Pulmonary artery endothelial cell (primary cell): ENCODE data around the gene APEH. TPM values are rescaled to one million over a fixed set of nuclear protein-coding genes. Genes with fewer than 3 reads are reported as not detected.
A peak's percentile ranks its signal among the peaks of the same experiment; 100 is the strongest.

ENCODE experiments used
- DNase-seq: peaks from one replicate; pipeline ENCODE4 v3.0.0-alpha.2; 2011; ENCODE audit warnings: low read depth, low spot score
- total RNA-seq: library from RNA; depleted of rRNA; stranded (reverse); fragments of >200 nt; gene quantifications from 2 replicates; pipeline ENCODE4 v1.2.3, GENCODE V29; 2014

APEH gene
- 104 and 128 TPM in 2 replicates for total RNA-seq

DNA sequence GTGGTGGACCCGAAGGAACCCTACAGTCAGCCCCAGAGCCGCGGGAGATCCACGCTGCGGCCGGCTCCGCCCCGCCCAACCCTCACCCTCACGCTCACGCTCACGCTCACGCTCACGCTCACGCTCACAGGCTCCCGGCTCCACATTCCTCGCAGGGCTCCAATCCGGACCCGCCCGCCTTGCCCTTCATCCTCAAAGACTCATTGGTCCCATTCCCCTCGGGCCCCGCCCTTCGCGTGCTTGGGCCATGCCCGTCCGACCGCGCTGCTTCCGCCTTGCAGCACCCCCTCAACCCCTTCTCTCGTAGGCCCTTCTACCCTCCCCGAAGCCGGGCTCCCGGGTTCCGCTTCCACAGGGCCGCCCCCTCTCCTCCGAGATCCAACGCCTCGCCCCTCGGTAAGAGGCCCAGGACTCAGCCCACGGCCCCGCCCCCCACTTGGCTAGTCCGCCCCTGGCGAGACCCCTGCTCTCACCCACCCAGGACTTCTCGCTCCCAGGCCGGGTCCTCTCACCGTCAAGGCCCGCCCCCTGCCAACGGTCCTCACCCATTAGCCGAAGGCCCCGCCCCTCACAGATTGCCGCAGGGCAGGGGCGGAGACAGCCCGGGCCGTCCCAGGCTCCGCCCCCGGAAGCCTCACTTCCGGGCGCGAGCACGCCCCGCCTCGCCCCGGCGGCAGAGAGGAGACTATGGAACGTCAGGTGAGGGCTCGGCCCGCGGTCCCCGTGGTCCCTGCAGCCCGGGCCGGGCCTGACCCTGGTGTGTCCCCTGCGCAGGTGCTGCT lies at the start of gene APEH:
Gene APEH (plus strand): TSS at position 637 of the 782 bp plus-strand sequence. CDS start 51 bp downstream, at position 688.
- peak; percentile 77 for DNase-seq

DNA sequence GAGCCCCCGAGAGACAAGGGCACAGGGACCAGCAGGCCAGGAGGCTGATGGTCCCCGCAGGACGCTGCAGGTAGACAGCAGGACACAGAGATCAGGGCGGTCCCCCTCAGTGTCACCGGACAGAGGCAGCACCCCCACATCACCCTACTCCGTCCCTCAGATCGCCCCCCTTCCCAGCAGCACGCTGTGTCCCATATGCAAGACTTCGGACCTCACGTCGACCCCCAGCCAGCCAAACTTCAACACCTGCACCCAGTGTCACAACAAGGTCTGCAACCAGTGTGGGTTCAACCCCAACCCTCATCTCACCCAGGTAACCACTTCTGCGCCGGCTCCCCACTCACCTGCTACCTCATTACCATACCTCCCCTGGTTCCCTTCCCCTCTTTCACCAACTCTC lies 49.1 kb upstream of the APEH start:
- no peak for DNase-seq

DNA sequence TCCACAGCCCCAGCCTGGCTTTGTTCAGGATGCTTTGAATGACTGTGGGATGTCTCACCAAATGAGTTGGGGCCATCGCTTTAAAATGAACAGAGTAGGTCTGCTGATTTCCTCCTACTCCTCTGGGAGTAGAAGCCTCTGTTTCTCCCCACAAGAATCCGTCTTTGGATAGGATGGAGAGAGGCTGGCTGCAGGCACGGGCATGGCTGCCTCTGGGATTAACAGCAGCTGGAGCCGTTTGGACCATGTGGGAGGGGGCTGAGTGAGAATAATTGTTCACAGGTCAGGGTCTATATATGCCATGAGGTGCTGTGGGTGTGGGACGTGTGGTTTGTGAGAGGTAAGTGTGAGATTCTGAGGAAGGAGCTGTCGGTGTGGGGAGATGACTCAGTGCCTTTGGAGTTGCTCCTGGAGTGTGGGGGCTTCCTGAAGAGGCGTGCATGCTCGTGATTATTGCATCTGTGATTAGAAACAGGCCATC lies 48.0 kb upstream of the APEH start:
- DNase-seq: no peak

DNA sequence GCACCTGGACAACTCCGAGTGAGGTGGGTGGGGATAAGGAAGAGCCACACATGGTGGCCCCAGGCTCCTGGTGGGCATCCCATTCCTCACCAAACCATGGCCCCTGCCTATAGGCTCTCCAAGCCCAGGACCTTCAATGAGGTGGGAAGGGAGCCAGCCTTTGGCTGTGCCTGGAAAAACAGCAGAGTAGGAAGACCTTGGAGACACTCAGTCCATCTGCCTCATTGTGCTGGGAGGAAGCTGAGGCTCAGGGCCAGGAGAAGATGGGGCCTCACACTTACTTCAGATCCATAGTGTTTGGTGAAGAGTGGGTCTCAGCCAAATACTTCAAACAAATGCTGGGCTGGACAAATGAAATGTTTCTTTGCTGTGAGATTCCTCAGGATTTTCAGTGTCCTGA lies 47.4 kb upstream of the APEH start:
- no peak for DNase-seq

DNA sequence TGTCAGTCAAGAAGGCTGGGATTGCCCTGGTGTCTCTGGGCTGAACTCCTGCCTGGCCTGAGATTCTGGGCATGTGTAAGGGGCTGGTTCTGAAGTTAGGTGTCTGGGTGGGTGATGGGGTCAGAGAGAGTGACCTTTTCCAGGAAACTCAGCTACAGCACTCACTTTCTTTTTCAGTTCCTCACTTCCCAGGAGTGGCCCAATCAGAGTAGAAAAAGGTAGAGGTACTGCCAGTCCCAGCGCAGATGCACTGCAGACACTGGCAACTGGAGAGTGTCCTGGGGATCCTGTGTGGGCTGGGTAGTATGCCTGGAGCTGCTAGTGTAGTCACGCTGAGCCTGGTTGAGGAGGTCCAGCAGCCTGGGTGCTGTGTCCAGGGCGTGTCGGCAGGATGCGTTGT lies 46.5 kb upstream of the APEH start:
- DNase-seq: no peak

DNA sequence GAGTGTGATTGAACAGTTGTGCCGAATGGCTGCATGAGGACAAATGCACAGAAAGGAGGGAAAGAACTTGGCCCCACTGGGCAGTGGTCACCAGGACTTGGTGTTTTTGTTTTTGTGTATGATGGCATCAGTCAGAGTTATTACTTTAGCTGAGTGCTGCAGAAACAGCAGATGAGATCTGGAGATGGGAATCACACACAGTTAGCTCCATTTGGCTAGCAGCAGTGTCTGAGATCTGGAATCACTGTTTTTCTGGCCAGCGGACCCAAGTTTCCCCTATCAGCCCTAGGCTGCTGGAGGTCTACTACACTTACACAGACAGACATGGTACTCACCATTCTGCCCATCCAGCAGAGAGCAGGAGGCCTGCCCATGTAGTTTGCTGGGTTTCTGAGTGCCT lies 45.9 kb upstream of the APEH start:
- DNase-seq: no peak

DNA sequence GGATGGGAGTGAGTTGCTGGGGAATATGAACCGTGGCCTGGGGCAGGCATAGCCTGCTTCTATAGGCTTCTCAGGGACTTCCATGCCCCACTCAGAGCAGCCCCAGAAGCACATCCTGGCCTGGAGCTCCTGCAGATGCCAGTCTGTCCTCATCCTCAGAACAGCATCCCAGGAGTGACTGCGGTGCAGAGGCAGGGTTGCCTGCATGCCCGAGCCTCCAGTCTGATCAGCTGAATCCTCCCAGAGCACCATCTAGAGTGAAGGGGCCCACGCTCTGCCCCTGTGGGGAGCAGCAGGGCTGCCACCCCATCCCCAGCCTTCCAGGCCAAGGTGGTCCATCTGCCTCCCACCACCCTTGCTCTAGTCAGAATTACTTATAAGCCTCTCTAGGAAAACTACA lies 44.7 kb upstream of the APEH start:
- DNase-seq: no peak

DNA sequence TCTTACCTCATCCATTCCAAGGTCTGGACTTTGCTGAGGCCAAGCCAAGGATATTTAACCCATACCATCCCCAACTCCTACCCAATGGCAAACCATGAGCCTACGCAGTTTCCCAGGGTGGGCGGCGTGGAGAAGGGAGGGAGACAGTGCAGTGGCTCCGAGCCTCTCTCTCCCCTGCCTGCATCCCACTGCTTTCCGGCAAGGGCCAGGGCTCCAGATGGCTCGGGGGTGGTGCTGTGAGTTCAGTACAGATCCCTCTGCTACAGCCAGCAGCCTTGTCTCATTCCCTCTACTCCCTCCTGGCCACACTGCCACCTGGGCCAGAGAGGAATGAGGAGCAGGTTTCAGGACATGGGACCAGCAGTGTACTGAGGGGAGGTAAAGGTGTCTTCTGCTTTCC lies 44.3 kb upstream of the APEH start:
- no peak for DNase-seq

DNA sequence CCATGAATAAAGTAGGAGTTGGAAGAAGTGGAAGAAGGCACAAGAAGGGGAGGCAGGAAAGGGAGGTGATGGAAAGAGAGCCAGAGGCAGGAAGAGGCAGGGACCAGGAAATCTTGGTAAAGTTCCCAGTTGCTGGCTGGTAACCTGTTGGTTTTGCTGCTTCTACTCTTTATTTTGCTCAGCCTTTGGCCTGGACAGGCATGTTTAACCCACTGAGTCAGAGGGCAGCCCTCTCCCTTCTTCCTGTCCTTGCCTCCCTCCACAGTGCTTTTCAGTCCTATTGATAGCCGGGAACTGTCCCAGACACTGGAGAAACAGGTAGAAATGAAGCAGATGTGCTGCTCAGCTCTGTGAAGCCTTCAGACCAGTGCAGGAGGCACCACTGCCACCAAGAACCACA lies 43.4 kb upstream of the APEH start:
- DNase-seq: no peak

DNA sequence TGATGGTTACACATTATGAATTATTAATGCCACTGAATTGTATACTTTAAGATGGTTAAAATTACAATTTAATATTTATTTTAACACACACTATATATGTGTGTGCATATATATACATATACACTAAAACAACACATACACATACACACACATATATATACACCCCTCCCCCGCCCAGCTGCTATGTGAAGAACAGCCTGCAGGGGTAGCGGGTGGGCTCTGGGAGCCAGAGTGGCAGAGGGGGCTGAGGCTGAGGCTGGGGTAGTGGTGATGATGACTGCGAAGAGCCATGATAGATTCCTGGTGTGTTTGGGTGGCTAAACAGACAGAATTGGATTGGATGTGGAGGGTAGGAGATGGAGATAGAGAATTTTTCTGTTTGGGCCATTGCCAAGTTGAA lies 39.4 kb upstream of the APEH start:
- no peak for DNase-seq

DNA sequence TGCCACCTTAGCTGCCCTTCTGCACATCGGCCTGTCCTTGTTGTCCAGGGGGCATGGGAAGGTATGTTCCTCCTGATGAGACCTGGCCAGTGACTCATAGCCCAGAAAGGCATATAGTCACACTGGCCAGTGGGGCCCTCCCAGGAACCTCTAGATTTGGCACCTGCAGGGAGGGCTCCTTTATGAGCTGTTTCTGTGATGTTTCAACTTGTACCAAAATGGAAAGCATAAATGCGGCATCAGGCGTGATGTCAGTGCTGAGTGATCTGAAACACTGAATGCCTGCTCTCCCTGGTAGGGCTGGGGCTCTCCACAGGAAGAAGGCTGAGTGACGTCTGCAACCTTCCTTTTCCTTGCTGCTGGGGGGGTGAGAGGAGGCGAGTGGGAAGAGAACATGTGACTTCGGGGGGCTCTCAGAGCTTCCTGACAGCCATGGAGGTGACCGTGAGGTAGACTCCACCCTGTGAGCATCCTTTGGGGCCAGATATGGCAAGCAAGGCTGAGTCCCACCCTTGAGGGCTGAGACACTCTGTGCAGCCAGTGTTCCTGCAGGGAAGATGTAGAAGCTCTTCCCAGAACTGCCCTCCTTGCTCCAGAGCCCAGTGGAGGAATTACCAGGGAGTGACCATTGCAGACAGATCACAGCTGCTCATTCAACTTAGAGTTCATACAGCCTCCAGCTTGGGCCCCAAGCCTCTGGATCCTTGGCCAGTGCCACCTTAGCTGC lies 37.1 kb upstream of the APEH start:
- no peak for DNase-seq

DNA sequence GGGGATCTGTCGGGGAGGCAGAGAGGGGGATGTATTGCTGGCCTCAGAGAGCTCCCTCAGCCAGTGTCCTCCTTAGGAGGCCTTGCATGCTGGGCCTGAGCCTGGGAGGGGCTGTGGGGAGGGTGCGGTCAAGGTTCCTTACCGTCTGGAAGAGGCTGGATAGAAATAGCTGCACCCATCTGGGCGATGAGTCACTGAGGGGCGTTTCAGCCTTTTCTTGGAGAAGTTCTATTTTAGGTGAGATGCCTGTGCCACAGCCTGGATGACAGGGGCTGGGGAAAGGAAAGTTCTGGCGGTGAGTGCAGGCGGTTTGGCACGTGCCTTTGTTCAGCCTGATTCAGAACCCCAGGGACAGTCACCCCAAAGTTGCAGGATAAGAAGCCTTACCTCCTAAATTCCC lies 35.7 kb upstream of the APEH start:
- DNase-seq: no peak

DNA sequence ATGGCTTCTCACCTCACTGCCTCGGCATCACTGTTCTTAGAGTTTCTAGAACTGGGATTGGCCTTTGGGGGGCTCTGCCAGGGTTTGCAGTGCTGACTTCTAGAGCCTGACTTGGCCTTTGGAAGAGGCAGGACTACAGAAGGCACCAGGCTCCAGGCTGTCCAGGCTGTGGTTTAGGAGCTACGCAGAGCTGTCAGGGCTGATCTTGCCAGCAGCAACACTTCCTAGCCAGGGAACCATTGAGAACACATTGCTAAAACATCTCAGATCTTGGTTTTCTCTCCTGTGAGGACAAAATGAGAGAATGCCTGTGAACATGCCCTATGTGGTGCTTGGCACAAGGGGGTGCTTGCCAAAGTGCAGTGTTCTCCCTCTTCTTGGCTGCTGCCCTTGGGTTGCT lies 34.6 kb upstream of the APEH start:
- DNase-seq: no peak

DNA sequence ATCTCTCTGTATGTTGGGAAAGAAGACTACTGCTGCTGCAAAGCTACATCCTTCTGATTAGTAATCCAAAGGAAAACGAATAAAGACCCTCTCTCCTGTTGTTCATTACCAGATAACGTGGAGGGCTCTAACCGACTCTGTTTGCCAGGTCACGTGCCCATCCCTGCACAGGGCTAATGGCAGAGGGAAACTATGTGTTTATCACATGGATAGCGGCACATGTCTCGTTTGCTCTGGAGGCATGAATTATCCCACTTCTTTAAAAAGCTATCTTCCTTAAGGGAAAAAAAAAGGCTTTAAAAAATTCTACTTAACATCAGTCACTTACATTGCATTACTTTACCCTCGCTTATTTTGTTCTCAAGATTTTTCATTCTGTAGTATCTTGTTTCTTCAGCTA lies 32.9 kb upstream of the APEH start:
- no peak for DNase-seq

DNA sequence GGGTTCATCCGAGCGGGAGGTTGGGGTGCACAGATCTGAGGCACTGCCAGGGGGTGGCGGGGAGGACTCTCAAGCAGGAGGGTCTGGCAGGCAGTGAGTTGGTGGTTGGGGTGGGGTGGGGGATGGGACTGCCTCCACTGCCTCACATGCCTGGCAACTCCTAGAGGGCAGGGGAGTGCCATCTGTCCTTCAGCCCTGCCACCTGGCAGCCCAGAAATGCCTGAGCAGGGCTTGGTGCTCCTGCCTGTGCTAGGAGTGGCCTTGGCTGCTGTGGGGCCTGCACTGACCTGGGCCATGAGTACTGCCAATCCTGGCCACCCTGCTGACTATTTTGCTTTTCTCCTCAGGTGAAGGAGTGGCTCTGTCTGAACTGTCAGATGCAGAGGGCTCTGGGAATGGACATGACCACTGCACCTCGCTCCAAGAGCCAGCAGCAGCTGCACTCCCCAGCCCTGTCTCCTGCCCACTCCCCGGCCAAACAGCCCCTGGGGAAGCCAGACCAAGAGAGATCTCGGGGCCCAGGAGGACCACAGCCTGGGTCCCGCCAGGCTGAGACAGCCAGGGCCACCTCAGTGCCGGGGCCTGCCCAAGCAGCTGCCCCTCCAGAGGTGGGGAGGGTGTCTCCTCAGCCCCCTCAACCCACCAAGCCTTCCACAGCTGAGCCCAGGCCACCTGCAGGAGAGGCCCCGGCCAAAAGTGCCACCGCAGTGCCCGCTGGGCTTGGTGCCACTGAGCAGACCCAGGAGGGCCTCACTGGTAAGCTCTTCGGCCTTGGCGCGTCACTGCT lies 32.0 kb upstream of the APEH start:
- no peak for DNase-seq

DNA sequence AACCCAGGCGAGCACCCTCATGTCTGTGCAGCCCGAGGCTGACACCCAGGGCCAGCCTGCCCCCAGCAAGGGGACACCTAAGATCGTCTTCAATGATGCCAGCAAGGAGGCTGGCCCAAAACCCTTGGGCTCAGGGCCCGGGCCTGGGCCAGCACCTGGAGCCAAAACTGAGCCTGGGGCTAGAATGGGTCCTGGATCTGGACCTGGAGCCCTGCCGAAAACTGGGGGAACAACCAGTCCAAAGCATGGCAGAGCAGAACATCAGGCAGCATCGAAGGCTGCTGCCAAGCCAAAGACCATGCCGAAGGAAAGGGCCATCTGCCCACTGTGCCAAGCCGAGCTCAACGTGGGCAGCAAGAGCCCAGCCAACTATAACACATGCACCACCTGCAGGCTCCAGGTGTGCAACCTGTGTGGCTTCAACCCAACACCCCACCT lies 31.4 kb upstream of the APEH start:
- no peak for DNase-seq

DNA sequence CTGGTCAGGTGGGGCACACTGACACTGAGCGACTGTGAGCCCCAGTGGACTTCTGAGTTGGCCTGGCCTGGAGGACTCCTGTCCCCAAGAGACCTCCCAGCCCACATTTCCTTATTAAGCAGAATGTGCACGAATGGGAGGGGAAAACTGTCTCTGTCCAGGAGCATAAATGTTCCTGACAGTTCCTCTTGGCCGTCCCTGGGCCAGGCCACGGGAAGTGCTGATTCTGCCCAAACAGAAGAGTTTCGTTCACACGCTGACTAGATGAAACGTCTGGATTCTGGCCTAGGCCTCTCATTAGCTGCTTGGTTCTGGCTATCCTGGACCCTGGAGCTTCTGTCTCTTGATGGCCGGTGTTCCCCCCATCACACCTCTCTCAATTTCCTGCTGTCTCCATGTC lies 29.5 kb upstream of the APEH start:
- no peak for DNase-seq

DNA sequence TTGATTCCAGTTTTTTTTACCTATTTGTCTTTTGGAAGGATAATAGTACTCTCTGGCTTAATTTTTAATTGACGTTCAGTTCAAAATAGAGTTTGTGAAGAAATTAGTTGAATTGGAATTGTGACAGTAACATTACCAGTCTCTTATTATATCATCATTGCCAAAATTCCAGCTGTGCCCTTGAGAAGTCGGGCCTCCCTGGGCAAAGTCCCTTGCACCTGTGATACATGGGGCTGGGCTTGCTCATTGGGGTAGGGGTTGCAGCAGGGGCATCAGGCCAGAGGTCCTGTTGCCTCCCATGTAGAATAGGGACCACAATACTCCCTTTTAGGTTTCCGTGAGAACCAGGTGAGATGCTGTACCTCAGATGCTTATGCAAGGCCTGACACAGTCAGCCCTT lies 27.9 kb upstream of the APEH start:
- no peak for DNase-seq

DNA sequence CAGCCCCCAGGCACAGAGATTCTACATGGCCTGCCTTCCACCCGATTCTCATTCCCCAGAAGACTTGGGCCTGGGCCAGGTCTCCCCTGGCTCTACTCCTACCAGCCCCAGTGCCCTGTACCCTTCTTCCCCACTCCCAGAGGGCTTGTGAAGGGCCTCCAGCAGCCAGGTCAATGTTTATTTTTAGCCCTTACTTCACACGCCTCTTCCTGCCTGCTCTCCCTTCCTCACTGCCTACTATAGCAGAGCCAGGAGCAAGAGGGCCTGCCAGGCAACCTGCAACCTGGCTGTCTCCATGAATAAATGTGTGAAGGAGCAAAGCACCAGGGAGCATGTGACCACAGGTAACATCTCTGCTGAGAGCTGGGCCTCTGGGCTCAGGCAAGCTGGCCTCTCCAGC lies 26.4 kb upstream of the APEH start:
- no peak for DNase-seq

DNA sequence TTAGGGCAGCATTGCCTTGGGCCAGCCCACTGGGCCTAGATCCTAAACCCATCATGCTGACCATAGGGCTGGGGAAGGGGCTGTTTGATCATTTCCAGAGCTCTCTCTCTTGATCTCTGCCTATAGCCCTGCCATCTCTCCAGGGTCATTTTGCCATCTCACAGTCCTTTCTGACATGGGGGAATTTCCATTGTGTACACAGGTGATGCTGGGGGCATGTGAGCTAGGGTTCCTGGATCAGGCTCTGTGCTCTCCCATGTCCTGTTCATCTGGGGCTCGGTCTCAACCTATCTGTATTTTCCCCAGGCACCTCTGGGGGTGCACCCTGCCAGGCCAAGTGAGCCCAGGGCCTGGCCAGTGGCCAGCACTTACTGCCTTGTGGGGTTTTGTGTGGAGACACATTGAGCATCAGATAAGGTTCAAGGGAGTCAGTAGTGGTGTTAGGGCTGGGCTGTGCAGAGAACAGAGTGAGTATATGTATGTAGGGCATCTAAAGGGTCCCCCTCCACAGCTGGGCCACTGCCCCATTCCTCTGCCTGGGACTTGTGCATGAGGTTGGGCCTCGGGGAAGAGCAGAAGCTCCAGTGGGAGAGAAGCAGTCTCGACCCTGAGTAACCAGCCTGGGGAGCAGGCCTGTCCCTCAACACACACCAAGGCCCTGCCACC lies 25.7 kb upstream of the APEH start:
- no peak for DNase-seq

DNA sequence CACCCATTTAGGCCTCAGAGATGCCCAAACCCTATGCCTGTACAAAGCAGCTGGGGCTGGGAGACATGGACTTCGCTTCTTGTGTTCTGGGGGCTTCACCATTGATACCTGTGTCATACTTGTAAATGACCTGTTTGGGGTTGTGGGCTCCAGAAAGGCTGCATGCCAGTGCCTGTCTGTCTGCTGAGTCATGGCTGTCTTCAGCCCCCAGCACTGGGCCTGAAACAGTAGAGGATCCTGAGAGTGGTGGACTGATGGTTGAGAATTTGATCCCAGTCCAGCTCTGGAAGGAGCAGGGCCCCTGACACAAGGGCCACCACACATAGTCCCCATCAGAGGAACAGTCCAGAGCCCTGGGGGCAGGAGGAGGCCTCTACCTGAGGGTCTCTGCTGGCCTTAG lies 24.6 kb upstream of the APEH start:
- no peak for DNase-seq

DNA sequence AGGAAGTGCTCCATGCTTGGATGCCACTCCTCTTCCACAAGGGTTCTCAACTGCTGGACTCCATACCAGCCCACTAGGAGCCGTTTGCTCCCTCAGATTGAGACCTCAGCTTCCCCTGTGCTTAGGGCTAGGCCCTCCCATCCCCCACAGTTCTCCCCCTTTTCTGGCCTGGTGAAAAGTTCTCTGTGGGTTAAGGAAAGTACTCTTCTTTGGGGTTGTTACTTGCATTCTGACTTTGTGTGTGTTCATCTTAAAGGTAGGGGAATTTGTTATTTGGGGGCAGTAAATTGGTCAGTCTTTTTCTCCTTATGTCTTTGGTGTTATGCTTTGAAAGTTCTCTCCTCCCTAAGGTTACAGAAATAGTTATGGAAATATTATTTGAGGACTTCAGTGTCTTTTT lies 24.0 kb upstream of the APEH start:
- DNase-seq: no peak
